Trophoblast cell (in vitro differentiated cells and primary cell): Measurements from ENCODE around the gene LCN15.

Source experiments
- DNase-seq, 2 donors: peaks; one replicate each; pipeline ENCODE4 v3.0.0-alpha.2; 2016
- H2AFZ ChIP-seq: 2 replicates; pipeline ENCODE4 v1.6.1; 2013; ENCODE audit warnings: low read length, moderate library complexity, mild to moderate bottlenecking; ENCODE audit not compliant: insufficient read depth, poor library complexity
- H2AK5ac ChIP-seq: 2 replicates; pipeline ENCODE4 v1.6.1; 2013; ENCODE audit warnings: mild to moderate bottlenecking, low read length
- H2BK120ac ChIP-seq: 2 replicates; pipeline ENCODE4 v1.6.1; 2013; ENCODE audit warnings: low read length, mild to moderate bottlenecking, moderate library complexity; ENCODE audit not compliant: insufficient read depth, poor library complexity
- H2BK12ac ChIP-seq: 2 replicates; pipeline ENCODE4 v1.6.1; 2013; ENCODE audit warnings: mild to moderate bottlenecking, low read length, moderate library complexity
- H2BK5ac ChIP-seq: 2 replicates; pipeline ENCODE4 v1.6.1; 2013; ENCODE audit warnings: low read length, low read depth, moderate library complexity, mild to moderate bottlenecking; ENCODE audit not compliant: poor library complexity
- H3K14ac ChIP-seq: 2 replicates; pipeline ENCODE4 v1.6.1; 2013; ENCODE audit warnings: mild to moderate bottlenecking, low read length
- H3K18ac ChIP-seq: 2 replicates; pipeline ENCODE4 v1.6.1; 2013; ENCODE audit warnings: mild to moderate bottlenecking, low read length
- H3K23ac ChIP-seq: 2 replicates; pipeline ENCODE4 v1.6.1; 2013; ENCODE audit warnings: low read length
- H3K27ac ChIP-seq: 2 replicates; pipeline ENCODE4 v1.5.1; 2013; ENCODE audit warnings: low read depth, mild to moderate bottlenecking, inconsistent platforms, low read length, moderate library complexity
- H3K27me3 ChIP-seq: 2 replicates; pipeline ENCODE4 v1.6.1; 2013; ENCODE audit warnings: inconsistent platforms, mild to moderate bottlenecking, low read length, moderate library complexity; ENCODE audit not compliant: insufficient read depth
- H3K36me3 ChIP-seq, 2 experiments: 1 replicate in 1 of 2; 2 replicates in 1 of 2; pipeline ENCODE4 v1.6.1; 2013; ENCODE audit warnings: low read length in 2 of 2, mild to moderate bottlenecking in 2 of 2, moderate library complexity in 1 of 2; ENCODE audit not compliant: insufficient read depth in 2 of 2, control insufficient read depth in 1 of 2
- H3K4ac ChIP-seq: 2 replicates; pipeline ENCODE4 v1.6.1; 2013; ENCODE audit warnings: low read depth, mild to moderate bottlenecking, low read length, moderate library complexity
- H3K4me1 ChIP-seq, 2 experiments: 1 replicate in 1 of 2; 2 replicates in 1 of 2; pipeline ENCODE4 v1.6.1; 2013; ENCODE audit warnings: low read length in 2 of 2, mild to moderate bottlenecking in 2 of 2, moderate library complexity in 1 of 2; ENCODE audit not compliant: insufficient read depth in 2 of 2, control insufficient read depth in 1 of 2
- H3K4me2 ChIP-seq: 2 replicates; pipeline ENCODE4 v1.6.1; 2013; ENCODE audit warnings: inconsistent platforms, mild to moderate bottlenecking, low read length, moderate library complexity
- H3K4me3 ChIP-seq: 2 replicates; pipeline ENCODE4 v1.5.1; 2013; ENCODE audit warnings: mild to moderate bottlenecking, low read depth, low read length, inconsistent platforms
- H3K79me1 ChIP-seq: one replicate; pipeline ENCODE4 v1.6.1; 2013; ENCODE audit warnings: low read length
- H3K79me2 ChIP-seq: 2 replicates; pipeline ENCODE4 v1.6.1; 2013; ENCODE audit warnings: low read length, mild to moderate bottlenecking; ENCODE audit not compliant: control insufficient read depth, insufficient read depth, poor library complexity
- H3K9ac ChIP-seq: 2 replicates; pipeline ENCODE4 v1.6.1; 2013; ENCODE audit warnings: mild to moderate bottlenecking, low read length
- H3K9me3 ChIP-seq: 2 replicates; pipeline ENCODE4 v1.6.1; 2013; ENCODE audit warnings: low read depth, mild to moderate bottlenecking, control low read depth, inconsistent platforms, low read length; ENCODE audit not compliant: insufficient read depth
- H4K12ac ChIP-seq: 2 replicates; pipeline ENCODE4 v1.6.1; 2013; ENCODE audit warnings: low read depth, mild to moderate bottlenecking, low read length, moderate library complexity
- H4K8ac ChIP-seq: 2 replicates; pipeline ENCODE4 v1.6.1; 2013; ENCODE audit warnings: low read depth, mild to moderate bottlenecking, low read length, moderate library complexity
- H4K91ac ChIP-seq: one replicate; pipeline ENCODE4 v1.6.1; 2013; ENCODE audit warnings: low read depth, mild to moderate bottlenecking, low read length, moderate library complexity
- WGBS: extraction: QIAGEN DNeasy Blood & Tissue Kit; methylation state at CpG from one replicate; pipeline ENCODE4 v1.1.7; 2013; ENCODE audit warnings: missing lambda C conversion rate; ENCODE audit not compliant: insufficient read length, insufficient coverage; ENCODE audit errors: extremely low coverage; 5-methylcytosine and 5-hydroxymethylcytosine counted together

The LCN15 gene

GRCh38 chr9:136760424-136760823 is 3.9 kb downstream of the LCN15 start:
- H3K27ac ChIP-seq: no peak overlapping the region
- H3K14ac ChIP-seq: no peak overlapping the region
- H2AK5ac ChIP-seq: no peak overlapping the region
- no peak for DNase-seq
- H3K4ac ChIP-seq: no peak overlapping the region
- no peak overlapping the region for H2AFZ ChIP-seq
- H3K9ac ChIP-seq: no peak overlapping the region
- no peaks in the 10 kb centered on the region for H3K79me2 ChIP-seq
- no peak overlapping the region for H3K23ac ChIP-seq
- H3K27me3 ChIP-seq: no peaks in the 10 kb centered on the region
- no CpG with 5 or more reads among the region's 25 CpGs for WGBS
- H3K4me3 ChIP-seq: no peak overlapping the region
- no peak overlapping the region for H4K12ac ChIP-seq
- no peaks in the 10 kb centered on the region for H3K36me3 ChIP-seq
- H4K8ac ChIP-seq: no peak overlapping the region
- peaks cover 14% of the 10 kb centered on the region for H3K9me3 ChIP-seq
- H3K79me1 ChIP-seq: peaks cover 4% of the 10 kb centered on the region
- H2BK120ac ChIP-seq: no peak overlapping the region
- H3K4me1 ChIP-seq: peaks cover 10 to 12% of the 10 kb centered on the region in 2 experiments
- H4K91ac ChIP-seq: no peak overlapping the region
- H3K4me2 ChIP-seq: no peak overlapping the region
- no peak overlapping the region for H3K18ac ChIP-seq
- no peak overlapping the region for H2BK12ac ChIP-seq
- no peak overlapping the region for H2BK5ac ChIP-seq

GRCh38 chr9:136759436-136760325 is 4.6 kb downstream of the LCN15 start:
- no peak overlapping the region for H4K91ac ChIP-seq
- H2BK12ac ChIP-seq: no peak overlapping the region
- H3K36me3 ChIP-seq: no peaks in the 10 kb centered on the region
- no peak overlapping the region for H3K27ac ChIP-seq
- no peak overlapping the region for H2AK5ac ChIP-seq
- no peak overlapping the region for H3K23ac ChIP-seq
- H3K4me1 ChIP-seq: peaks cover 10 to 12% of the 10 kb centered on the region in 2 experiments
- no peak overlapping the region for H2BK120ac ChIP-seq
- peaks cover 12% of the 10 kb centered on the region for H3K9me3 ChIP-seq
- no peak overlapping the region for H2AFZ ChIP-seq
- no peak overlapping the region for H3K4ac ChIP-seq
- no peaks in the 10 kb centered on the region for H3K27me3 ChIP-seq
- no peak overlapping the region for H2BK5ac ChIP-seq
- WGBS: no CpG with 5 or more reads among the region's 27 CpGs
- H4K8ac ChIP-seq: no peak overlapping the region
- DNase-seq: no peak
- H3K4me2 ChIP-seq: no peak overlapping the region
- no peak overlapping the region for H3K18ac ChIP-seq
- no peaks in the 10 kb centered on the region for H3K79me2 ChIP-seq
- peaks cover 4% of the 10 kb centered on the region for H3K79me1 ChIP-seq
- peak overlapping the region; percentile 12 for H3K4me3 ChIP-seq
- H3K9ac ChIP-seq: no peak overlapping the region
- H4K12ac ChIP-seq: no peak overlapping the region
- no peak overlapping the region for H3K14ac ChIP-seq

GRCh38 chr9:136759001-136759400 is 5.3 kb downstream of the LCN15 start:
- DNase-seq: no peak
- Histone ChIP-seq H4K8ac (no peak overlapping the region), H2BK5ac (no peak overlapping the region), H2BK12ac (no peak overlapping the region), H3K9ac (no peak overlapping the region), H2AFZ (no peak overlapping the region), H3K18ac (no peak overlapping the region), H3K36me3 (no peaks in the 10 kb centered on the region), H3K4ac (no peak overlapping the region), H3K4me3 (no peak overlapping the region), H4K12ac (no peak overlapping the region), H2BK120ac (no peak overlapping the region), H3K4me2 (no peak overlapping the region), H3K9me3 (peaks cover 10% of the 10 kb centered on the region), H3K14ac (no peak overlapping the region), H3K27me3 (no peaks in the 10 kb centered on the region), H3K23ac (no peak overlapping the region), H4K91ac (no peak overlapping the region), H2AK5ac (no peak overlapping the region), H3K79me1 (peaks cover 4% of the 10 kb centered on the region), H3K27ac (no peak overlapping the region), H3K79me2 (no peaks in the 10 kb centered on the region), H3K4me1 (peaks cover 10 to 12% of the 10 kb centered on the region in 2 experiments)
- WGBS: no CpG with 5 or more reads among the region's 9 CpGs

- no CpG with 5 or more reads among the region's 20 CpGs for WGBS
- no peak overlapping the region for H3K4me2 ChIP-seq
- no peak overlapping the region for H2BK120ac ChIP-seq
- no peak overlapping the region for H2BK12ac ChIP-seq
- no peak overlapping the region for H4K91ac ChIP-seq
- peaks cover 11% of the 10 kb centered on the region for H3K9me3 ChIP-seq
- H3K9ac ChIP-seq: no peak overlapping the region
- no peaks in the 10 kb centered on the region for H3K36me3 ChIP-seq
- H4K12ac ChIP-seq: no peak overlapping the region
- no peak overlapping the region for H3K27ac ChIP-seq
- H3K14ac ChIP-seq: no peak overlapping the region
- no peak overlapping the region for H2AK5ac ChIP-seq
- no peak overlapping the region for H3K4me3 ChIP-seq
- no peaks in the 10 kb centered on the region for H3K79me2 ChIP-seq
- no peak overlapping the region for H2BK5ac ChIP-seq
- H3K79me1 ChIP-seq: peaks cover 4% of the 10 kb centered on the region
- no peak overlapping the region for H2AFZ ChIP-seq
- no peaks in the 10 kb centered on the region for H3K27me3 ChIP-seq
- no peak overlapping the region for H4K8ac ChIP-seq
- peaks cover 4 to 8% of the 10 kb centered on the region in 2 experiments for H3K4me1 ChIP-seq
- H3K4ac ChIP-seq: no peak overlapping the region
- no peak for DNase-seq
- no peak overlapping the region for H3K18ac ChIP-seq
- H3K23ac ChIP-seq: no peak overlapping the region
Observed at GRCh38 chr9:136757751-136758140, 6.6 kb downstream of the LCN15 start.
